Ureter (tissue), 1 donor: ENCODE measurements around the gene GTPBP6. TPM values are rescaled to one million over a fixed set of nuclear protein-coding genes. Genes with fewer than 3 reads are reported as not detected.
A peak's percentile ranks its signal among the peaks of the same experiment; 100 is the strongest.
"Not testable (repeated sequence)": the region's sequence is repeated elsewhere in the genome, so short reads cannot be mapped to it uniquely, and the experiment has no call there.

ENCODE experiments used
- DNase-seq: peaks from one replicate; pipeline ENCODE4 v3.0.0-alpha.2; 2020; ENCODE audit warnings: low spot score
- total RNA-seq: library from RNA; stranded (reverse); gene quantifications from one replicate; pipeline ENCODE4 v1.2.4, GENCODE V29; 2023
- donor health status: DM: yes; HTN: yes; CAD: no.

The GTPBP6 gene
- total RNA-seq, 1 donor from 2014 or later = 57.5 TPM

- no peak for DNase-seq
Observed at GRCh38 chrX:334971-335757, 16.6 kb upstream of the GTPBP6 start.

GRCh38 chrX:334331-334891, 15.8 kb upstream of the GTPBP6 start:
- DNase-seq = no peak

GRCh38 chrX:333611-334311, 15.2 kb upstream of the GTPBP6 start:
- DNase-seq = no peak

GRCh38 chrX:332916-333610, 14.5 kb upstream of the GTPBP6 start:
- DNase-seq = no peak

- no peak for DNase-seq
Observed at GRCh38 chrX:332496-332860, 13.9 kb upstream of the GTPBP6 start.

GRCh38 chrX:331825-332495, 13.4 kb upstream of the GTPBP6 start:
- no peak for DNase-seq

GRCh38 chrX:331151-331824, 12.7 kb upstream of the GTPBP6 start:
- no peak for DNase-seq

GRCh38 chrX:330726-331150, 12.1 kb upstream of the GTPBP6 start:
- DNase-seq = no peak

GRCh38 chrX:330141-330725, 11.6 kb upstream of the GTPBP6 start:
- not testable (repeated sequence) for DNase-seq

- DNase-seq = no peak
Observed at GRCh38 chrX:329291-329910, 10.8 kb upstream of the GTPBP6 start.

- DNase-seq = no peak
Observed at GRCh38 chrX:327660-328126, 9.1 kb upstream of the GTPBP6 start.

- not testable (repeated sequence) for DNase-seq
Observed at GRCh38 chrX:324664-325063, 6.1 kb upstream of the GTPBP6 start.

- DNase-seq = no peak
Observed at GRCh38 chrX:323721-324628, 5.4 kb upstream of the GTPBP6 start.

- peak; percentile 45 for DNase-seq
Observed at GRCh38 chrX:320126-320783, 1.7 kb upstream of the GTPBP6 start.

GRCh38 chrX:319579-320125, 1.1 kb upstream of the GTPBP6 start:
- DNase-seq = peak; percentile 53

GRCh38 chrX:318068-318738, 393 bp downstream of the GTPBP6 start:
- DNase-seq = peak; percentile 99

GRCh38 chrX:317424-318067, 1.1 kb downstream of the GTPBP6 start:
- no peak for DNase-seq
